Measurements from ENCODE around the gene METTL24.

METTL24 gene

GRCh38 chr6:110357664-110358552 lies at the start of gene METTL24:
Gene METTL24 (minus strand): TSS chr6:110358349. CDS start chr6:110358272, 77 bp downstream.
- no peak for DNase-seq (ENCODE audit: low read depth)
- H3K4me3 ChIP-seq (ENCODE audit: low read depth, low read length): no peak within 1 kb of the TSS

GRCh38 chr6:110404607-110405006 lies 46.5 kb upstream of the METTL24 start:
- no peak for DNase-seq (ENCODE audit: low read depth)
- no peak overlapping the region for H3K4me3 ChIP-seq (ENCODE audit: low read depth, low read length)
- TF ChIP-seq CTCF (IDR thresholded peaks at IDR 0.05; ENCODE audit: insufficient read depth, low read depth, low read length, missing control alignments): no peak

More at GRCh38 chr6:110357664-110358552, at the start of gene METTL24:
- TF ChIP-seq CTCF (IDR thresholded peaks at IDR 0.05; ENCODE audit: insufficient read depth, low read depth, low read length, missing control alignments): no peak

- no peak for TF ChIP-seq CTCF (IDR thresholded peaks at IDR 0.05; ENCODE audit: insufficient read depth, low read depth, low read length, missing control alignments)
- DNase-seq (ENCODE audit: low read depth): no peak
- H3K4me3 ChIP-seq (ENCODE audit: low read depth, low read length): no peak overlapping the region
Measured at GRCh38 chr6:110401585-110402176, 43.5 kb upstream of the METTL24 start.

- H3K4me3 ChIP-seq (ENCODE audit: low read depth, low read length): no peak overlapping the region
- TF ChIP-seq CTCF (IDR thresholded peaks at IDR 0.05; ENCODE audit: insufficient read depth, low read depth, low read length, missing control alignments): no peak
- no peak for DNase-seq (ENCODE audit: low read depth)
Measured at GRCh38 chr6:110400208-110400607, 42.1 kb upstream of the METTL24 start.

GRCh38 chr6:110399219-110400071 lies 41.3 kb upstream of the METTL24 start:
- H3K4me3 ChIP-seq (ENCODE audit: low read depth, low read length): no peak overlapping the region
- no peak for DNase-seq (ENCODE audit: low read depth)
- TF ChIP-seq CTCF (IDR thresholded peaks at IDR 0.05; ENCODE audit: insufficient read depth, low read depth, low read length, missing control alignments): no peak

GRCh38 chr6:110398778-110399177 lies 40.6 kb upstream of the METTL24 start:
- no peak overlapping the region for H3K4me3 ChIP-seq (ENCODE audit: low read depth, low read length)
- DNase-seq (ENCODE audit: low read depth): no peak
- TF ChIP-seq CTCF (IDR thresholded peaks at IDR 0.05; ENCODE audit: insufficient read depth, low read depth, low read length, missing control alignments): no peak

Data from GM12865 (cell line).